ENCODE data around the gene INPP5D.

DNA sequence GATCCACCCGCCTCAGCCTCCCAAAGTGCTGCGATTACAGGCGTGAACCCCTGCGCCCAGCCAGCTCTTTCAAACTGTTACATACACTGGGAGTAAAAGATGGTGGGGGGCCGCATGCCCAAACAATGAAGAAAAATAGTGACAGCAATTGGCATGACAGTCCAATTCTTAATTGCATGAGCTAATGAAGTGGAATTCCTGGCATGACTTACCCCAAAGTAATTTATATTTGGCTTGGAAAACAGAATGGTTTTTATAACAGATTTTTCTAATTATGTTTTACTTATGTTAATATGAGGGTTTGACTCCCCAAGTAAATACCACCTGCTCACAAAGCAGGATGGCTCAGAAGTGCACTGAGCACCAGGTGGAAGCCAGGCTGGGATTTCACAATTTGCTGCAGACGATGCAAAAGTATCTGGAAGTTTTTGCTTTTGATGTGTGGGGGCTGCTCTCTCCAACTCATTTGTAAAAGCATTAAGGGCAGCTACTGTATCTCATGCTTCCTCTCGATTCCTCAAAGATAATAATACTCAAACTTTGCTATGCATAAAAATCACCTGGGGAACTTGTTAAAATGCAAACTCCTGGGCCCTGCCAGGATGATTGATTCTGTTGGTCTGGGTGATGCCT lies 167.3 kb downstream of the INPP5D start:
- TF ChIP-seq POLR2A (IDR thresholded peaks at IDR 0.05; ENCODE audit: low read depth, low read length) (no peak), POLR2AphosphoS5 (IDR thresholded peaks at IDR 0.05; ENCODE audit: low read depth, low read length) (no peak)
